HG02852 (cell line): ENCODE measurements around the gene CHRNA5.

Experiments
- ATAC-seq: cut with Tn5 transposase; IDR thresholded peaks from one replicate; pipeline ENCODE4 v1.9.1; 2021; ENCODE audit warnings: mild to moderate bottlenecking, moderate library complexity; ENCODE audit not compliant: unreplicated experiment

CHRNA5 gene

DNA sequence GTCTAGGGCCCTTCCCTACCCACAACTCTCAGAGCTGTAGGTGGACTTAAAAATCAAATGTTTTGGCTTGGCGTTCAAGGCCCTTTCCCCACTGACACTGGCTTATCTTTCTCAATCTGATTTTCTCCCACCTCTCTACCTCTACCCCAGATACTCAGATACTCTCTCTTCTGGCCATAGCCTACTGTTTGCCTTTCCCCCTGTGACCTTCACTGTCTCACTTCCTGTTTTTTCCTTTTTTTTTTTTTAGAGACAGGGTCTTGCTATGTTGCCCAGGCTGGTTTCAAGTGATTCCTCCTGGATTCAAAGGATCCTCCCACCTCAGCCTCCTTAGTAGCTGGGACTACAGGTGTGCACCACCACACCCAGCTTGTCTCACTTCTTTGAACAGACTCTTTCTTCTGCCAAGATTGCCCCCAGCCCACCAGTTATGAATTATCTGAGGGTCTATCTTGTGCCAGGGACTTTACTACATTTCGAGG, 71.1 kb downstream of the CHRNA5 start:
- no peak for ATAC-seq

DNA sequence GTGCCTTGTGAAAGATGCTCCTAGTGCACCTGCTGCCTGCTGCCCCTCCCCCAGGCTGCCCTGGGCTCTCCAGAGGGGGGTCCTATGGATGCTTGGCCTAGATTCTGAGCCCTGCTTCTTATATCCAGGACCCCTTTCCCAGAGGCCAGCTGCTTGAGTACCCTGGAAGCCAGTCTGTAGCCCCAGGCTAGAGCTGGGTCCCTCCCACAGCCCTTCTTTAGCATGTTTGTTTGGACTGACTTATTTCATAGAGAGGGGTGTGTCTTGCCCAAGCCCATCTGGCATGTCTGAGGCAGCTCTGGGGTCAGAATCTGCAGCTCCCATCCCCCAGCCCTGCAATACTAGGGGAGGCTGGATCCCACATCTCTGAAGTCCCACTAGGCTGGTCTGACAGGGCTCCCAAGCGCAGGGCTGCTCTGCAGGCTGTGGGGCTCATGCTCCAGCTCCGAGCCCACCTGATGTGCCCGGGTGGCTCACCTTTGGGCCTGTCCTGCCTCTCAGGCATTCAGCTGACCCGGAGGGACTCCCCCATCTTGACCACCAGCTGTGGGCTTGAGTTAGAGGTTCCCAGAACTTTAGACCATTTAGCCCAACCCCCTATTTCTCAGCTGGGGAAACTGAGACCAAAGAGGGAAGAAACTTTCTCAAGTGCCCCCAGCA, 72.6 kb downstream of the CHRNA5 start:
- no peak for ATAC-seq

DNA sequence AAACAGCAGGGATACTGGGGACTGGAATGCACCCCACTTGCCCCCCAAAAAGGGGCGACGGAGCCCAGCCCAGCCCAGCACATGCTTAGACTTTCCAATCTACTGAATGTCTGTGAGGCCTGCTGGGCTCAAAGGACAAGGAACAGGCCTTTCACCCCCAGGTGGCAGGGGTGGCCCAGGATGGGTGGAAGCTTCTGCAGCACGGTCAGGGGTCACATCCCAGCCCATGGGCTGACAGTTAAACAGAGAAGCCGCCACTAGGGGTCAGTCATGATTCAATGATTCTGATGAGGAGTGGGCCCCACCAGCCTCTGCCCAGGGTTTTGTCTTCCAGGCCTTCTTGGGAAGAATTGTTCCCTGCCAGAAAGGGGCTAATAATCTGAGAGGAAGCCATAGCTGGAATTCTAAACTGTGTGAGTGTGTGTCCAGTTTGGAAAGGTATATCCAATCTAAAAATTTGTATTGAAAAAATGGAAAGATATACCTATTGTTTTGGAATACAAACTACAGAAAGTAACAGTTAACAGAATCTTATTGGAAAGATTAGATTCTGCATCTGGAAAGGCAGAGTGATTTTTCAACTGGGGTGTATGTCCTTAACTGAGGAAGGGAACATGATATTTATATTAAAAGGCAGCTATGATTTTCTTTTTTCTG, 73.5 kb downstream of the CHRNA5 start:
- no peak for ATAC-seq

DNA sequence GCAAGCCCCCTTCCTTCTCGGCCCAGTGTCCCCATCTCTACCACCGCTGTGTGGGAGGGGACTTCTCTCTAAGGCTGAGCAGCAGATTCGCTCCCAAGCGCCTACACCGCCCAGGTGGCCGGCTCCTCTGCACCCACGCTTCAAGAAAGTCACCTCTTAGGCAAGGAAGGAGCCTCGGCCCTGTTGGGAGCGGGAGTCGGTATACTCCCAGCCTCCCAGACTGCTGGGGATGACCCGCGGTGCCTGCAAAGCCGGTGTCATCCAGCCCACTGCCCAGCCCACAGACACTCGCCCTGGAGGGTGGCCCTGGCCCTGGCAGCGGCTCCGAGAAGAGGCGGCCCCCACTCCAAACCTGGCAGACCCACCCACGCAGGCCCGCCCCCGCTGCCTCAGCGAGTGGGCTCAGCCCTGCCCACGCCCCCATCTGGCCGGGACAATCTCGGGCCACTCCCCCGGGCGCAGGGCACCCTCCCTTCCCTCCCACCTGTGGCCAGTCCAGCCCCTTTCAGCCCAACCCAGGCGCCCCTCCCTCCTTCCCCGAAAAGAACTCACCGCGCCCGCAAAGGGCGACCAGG, 75.3 kb downstream of the CHRNA5 start:
- no peak for ATAC-seq

DNA sequence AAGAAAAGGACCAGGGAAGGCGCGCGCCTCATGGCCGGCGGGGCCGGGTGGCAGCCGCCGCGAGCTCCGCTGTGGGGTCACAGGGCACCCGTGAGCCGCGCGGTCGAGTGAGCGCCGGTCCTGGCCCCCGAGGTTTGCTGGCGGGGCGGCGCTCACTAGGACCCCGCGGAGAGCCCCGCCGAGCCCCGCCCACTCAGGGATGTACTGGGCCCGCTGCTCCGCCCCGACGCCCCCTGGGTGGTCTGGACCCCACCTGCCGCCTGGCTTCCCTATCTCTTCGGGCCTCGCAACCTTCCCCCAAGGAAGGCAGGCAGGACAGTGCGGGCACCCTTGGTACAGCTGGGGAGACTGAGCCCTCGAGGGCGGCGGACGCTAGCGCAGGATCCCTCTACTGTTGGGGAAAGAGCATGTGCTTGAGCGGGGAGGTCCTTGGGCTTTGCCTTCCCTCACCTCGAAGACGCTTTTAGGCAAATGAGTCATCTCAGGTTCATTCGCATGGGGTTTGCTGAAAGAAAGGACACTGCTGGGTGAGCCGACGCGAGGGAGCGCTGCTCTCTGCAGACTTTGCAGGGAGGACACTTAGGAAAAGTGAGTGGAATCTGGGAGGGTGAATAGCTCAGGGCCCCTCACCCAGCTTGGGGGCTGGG, 75.9 kb downstream of the CHRNA5 start, which contains the start of gene CHRNB4:
TSS of gene CHRNB4 (minus strand) at position 109 of the 647 bp plus-strand sequence. CDS start at position 32, 77 bp downstream.
- no peak for ATAC-seq

DNA sequence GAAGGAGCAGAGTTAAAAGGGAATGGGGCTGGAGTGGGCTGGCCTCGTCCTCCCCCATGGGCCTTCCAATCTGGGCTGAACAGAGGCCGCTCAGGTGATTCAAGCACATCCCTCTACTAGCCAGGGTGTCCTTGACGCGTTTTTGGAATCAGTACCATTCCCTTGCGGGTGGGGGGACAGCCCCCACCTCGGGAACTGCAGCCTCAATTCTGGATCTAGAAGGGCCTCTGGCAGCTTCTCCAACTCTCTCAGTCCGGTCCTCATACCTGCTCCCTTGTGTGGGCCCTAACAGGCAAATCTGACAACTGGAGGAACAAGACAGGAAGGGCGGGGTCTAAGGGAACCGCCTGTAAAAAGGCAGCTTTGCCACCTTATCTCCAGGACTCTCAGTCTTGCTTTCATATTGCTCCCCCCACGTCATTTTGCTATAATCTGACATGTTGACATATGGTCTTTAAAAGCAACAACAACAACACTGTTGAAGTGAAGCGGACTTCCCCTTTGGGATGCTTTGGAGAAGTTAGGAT, 76.5 kb downstream of the CHRNA5 start:
- ATAC-seq, result no peak

DNA sequence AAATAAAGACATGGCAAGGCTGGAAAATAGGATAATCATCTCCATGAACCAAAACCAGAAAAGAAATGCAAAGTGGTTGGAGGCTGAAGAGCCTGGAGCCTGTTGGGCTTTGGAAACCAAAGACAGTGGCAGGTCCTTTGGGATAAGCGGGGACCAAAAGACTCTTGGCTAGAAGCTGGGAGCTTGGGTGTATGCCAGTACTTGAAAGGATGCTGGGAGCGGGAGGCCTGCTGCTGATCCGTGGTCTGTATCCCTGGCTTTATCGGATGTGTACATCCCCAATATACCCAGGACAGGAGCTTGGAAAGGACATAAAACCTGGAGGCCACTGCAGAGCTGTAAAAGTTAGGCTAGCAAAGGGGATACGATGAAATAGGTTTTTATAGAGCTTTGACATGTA, 77.0 kb downstream of the CHRNA5 start:
- no peak for ATAC-seq
